ENCODE results near the gene ADCY4. TPM values are rescaled to one million over a fixed set of nuclear protein-coding genes. Genes with fewer than 3 reads are reported as not detected.

Gene ADCY4
- 10 to 100 TPM; 13.3 to 40.5 (median 22.6) TPM for total RNA-seq

- Histone ChIP-seq H3K27me3 (peaks cover 95% of the 10 kb centered on the region), H3K9me3 (no peaks in the 10 kb centered on the region), H3K27ac (peak within 1 kb of the TSS in 3 of 4 donors; percentile 67 to 77 (median 70)), H3K4me1 (peaks cover 0 to 60% (median 21%) of the 10 kb centered on the region in 3 donors), H3K36me3 (peaks cover 0 to 8% of the 10 kb centered on the region in 2 donors), H3K4me3 (peak within 1 kb of the TSS; percentile 23 to 53)
- WGBS, 2 donors (ENCODE audit: low coverage in 1 of 2), result 0% methylated on average over 4 to 9 of the region's 65 CpGs
- ATAC-seq, result peak; percentile 17
- TF ChIP-seq EP300 (IDR thresholded peaks at IDR 0.05) (no peak), CTCF (IDR thresholded peaks at IDR 0.05) (no peak), POLR2AphosphoS5 (IDR thresholded peaks at IDR 0.05) (peak; percentile 17), POLR2A (IDR thresholded peaks at IDR 0.05) (peak in 1 of 2 donors; percentile 13)
Observed at GRCh38 chr14:24334431-24335291, at the start of gene ADCY4. ADCY4 (minus strand) TSS chr14:24335071; CDS start chr14:24334652, 419 bp downstream.

GRCh38 chr14:24384169-24384568 is 49.3 kb upstream of the ADCY4 start:
- Histone ChIP-seq H3K27me3 (no peaks in the 10 kb centered on the region), H3K36me3 (no peaks in the 10 kb centered on the region), H3K4me1 (peaks cover 0 to 12% (median 0%) of the 10 kb centered on the region in 3 donors), H3K9me3 (no peaks in the 10 kb centered on the region), H3K4me3 (no peak overlapping the region), H3K27ac (no peak overlapping the region)
- TF ChIP-seq POLR2AphosphoS5 (IDR thresholded peaks at IDR 0.05), result no peak
- no peak for TF ChIP-seq POLR2A (IDR thresholded peaks at IDR 0.05)
- TF ChIP-seq EP300 (IDR thresholded peaks at IDR 0.05), result no peak
- no peak for TF ChIP-seq CTCF (IDR thresholded peaks at IDR 0.05)
- WGBS, 2 donors (ENCODE audit: low coverage in 1 of 2), result 58 to 86% methylated on average over 2 to 4 of the region's 4 CpGs
- ATAC-seq, result no peak

GRCh38 chr14:24382064-24382371 is 47.1 kb upstream of the ADCY4 start:
- no peak overlapping the region for H3K4me3 ChIP-seq
- H3K36me3 ChIP-seq, result peaks cover 0 to 11% of the 10 kb centered on the region in 2 donors
- ATAC-seq, result no peak
- TF ChIP-seq CTCF (IDR thresholded peaks at IDR 0.05) (no peak), POLR2A (IDR thresholded peaks at IDR 0.05) (no peak), EP300 (IDR thresholded peaks at IDR 0.05) (no peak), POLR2AphosphoS5 (IDR thresholded peaks at IDR 0.05) (no peak)
- 30% methylated on average over 3 of the region's 4 CpGs; no CpG with 5 or more reads in 1 of the 2 donors for WGBS, 2 donors (ENCODE audit: low coverage in 1 of 2)
- no peak overlapping the region for H3K27ac ChIP-seq
- no peaks in the 10 kb centered on the region for H3K9me3 ChIP-seq
- H3K27me3 ChIP-seq, result no peaks in the 10 kb centered on the region
- peaks cover 0 to 16% (median 3%) of the 10 kb centered on the region in 3 donors for H3K4me1 ChIP-seq

GRCh38 chr14:24381363-24382063 is 46.6 kb upstream of the ADCY4 start:
- Histone ChIP-seq H3K9me3 (no peaks in the 10 kb centered on the region), H3K4me1 (peaks cover 0 to 16% (median 4%) of the 10 kb centered on the region in 3 donors), H3K27ac (no peak overlapping the region), H3K4me3 (no peak overlapping the region), H3K27me3 (no peaks in the 10 kb centered on the region), H3K36me3 (peaks cover 0 to 16% of the 10 kb centered on the region in 2 donors)
- TF ChIP-seq POLR2A (IDR thresholded peaks at IDR 0.05) (no peak), CTCF (IDR thresholded peaks at IDR 0.05) (no peak), POLR2AphosphoS5 (IDR thresholded peaks at IDR 0.05) (no peak), EP300 (IDR thresholded peaks at IDR 0.05) (no peak)
- no peak for ATAC-seq
- WGBS, 2 donors (ENCODE audit: low coverage in 1 of 2), result 80 to 90% methylated on average over 1 to 2 of the region's 8 CpGs

All from gastroesophageal sphincter (tissue), 4 donors.